GM19397 (cell line): ENCODE data around the gene METTL16.
"Not testable (repeated sequence)": the region's sequence is repeated elsewhere in the genome, so short reads cannot be mapped to it uniquely, and the experiment has no call there.

ENCODE experiments used
- ATAC-seq: cut with Tn5 transposase; IDR thresholded peaks from one replicate; pipeline ENCODE4 v1.9.1; 2021; ENCODE audit warnings: mild to moderate bottlenecking, moderate library complexity; ENCODE audit not compliant: unreplicated experiment

METTL16 gene

GRCh38 chr17:2453866-2454265, 57.8 kb downstream of the METTL16 start:
- ATAC-seq: no peak

DNA sequence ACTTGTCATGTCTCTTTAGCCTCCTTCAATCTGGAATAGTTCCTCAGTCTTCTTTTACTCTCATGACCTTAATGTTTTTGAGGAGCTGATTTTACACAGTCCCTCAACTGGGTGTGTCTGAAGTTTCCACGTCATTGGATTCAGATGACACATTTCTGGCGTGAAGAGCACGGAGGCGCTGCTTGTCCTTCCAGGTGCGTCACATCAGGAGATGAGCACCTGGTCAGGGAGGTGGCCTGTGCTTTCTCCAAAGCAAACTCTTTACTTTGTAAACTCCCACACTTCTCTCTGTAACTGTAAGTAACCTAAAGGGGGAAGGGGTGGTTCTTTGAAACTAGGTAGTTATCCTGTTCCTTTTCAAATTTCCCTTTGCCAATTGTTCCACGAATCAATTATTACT, 58.4 kb downstream of the METTL16 start:
- no peak for ATAC-seq

DNA sequence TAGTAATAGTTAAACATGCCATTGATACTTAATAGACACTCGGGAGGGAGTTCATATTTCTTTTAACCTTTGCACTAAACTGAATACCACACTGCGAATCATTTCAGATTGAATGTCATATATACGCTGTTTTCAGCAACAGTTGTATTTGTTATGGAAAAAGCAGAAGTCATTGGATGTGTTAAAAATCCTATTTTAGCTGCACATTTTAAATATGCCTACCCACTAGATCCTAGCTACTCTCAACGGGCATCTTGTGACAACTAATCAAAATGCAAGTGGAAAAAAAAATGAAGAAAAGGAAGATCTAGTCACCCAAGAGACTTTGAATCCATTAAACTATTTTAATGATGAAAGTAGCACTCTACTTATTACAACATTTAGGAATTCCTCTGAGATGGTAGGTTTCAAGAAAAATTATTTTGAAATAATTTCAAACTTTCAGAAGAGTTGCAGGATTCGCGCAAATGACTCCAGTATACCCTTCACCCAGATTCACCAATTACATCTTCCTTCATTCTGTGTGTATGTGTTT, 59.4 kb downstream of the METTL16 start:
- ATAC-seq: no peak

DNA sequence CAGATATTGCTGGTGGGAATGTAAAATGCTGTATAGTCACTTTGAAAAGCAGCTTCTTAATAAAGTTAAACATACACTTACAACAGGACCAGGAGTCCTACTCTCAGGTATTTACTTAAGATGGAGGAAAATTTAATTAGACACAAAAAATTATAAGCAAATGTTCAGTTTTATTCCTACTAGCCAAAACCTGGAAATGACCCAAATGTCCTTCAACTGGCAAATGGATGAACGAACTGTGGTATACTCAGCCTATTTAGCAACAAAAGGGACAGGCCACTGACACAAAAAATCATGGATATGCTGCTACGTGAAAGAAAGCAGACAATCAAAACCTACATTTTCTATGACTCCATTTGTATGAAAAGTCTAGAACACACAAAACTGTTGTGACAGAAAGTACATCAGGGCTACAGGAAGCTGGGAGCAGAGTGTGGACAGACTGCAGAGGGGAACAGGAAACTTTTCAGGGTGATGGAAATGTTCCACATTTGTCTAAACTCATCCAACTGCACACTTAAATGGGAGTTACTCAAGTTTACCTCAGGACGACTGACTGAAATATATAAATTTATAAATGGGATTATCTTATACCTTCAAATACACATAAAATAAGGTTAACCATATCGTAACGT, 61.6 kb downstream of the METTL16 start:
- ATAC-seq: no peak

GRCh38 chr17:2449486-2449885, 62.2 kb downstream of the METTL16 start:
- ATAC-seq: no peak

- ATAC-seq: not testable (repeated sequence)
These were observed 64.2 kb downstream of the METTL16 start for GRCh38 chr17:2447479-2447878.

- ATAC-seq: no peak
These were observed 66.0 kb downstream of the METTL16 start for GRCh38 chr17:2445638-2446037.

DNA sequence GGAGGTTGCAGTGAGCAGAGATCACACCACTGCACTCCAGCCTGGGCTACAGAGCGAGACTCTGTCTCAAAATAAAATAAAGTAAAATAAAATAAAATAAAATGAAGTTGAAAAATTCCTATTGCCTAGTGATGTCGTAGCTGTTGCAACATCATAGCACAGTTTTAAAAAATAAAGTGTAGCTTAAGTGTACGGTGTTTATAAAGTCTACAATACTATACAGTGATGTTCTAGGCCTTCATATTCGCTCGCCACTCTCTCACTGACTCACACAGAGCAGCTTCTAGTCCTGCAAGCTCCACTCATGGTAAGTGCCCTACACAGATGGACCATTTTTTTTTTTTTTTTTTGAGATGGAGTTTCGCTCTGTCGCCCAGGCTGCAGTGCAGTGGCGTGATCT, 67.3 kb downstream of the METTL16 start:
- ATAC-seq: no peak

DNA sequence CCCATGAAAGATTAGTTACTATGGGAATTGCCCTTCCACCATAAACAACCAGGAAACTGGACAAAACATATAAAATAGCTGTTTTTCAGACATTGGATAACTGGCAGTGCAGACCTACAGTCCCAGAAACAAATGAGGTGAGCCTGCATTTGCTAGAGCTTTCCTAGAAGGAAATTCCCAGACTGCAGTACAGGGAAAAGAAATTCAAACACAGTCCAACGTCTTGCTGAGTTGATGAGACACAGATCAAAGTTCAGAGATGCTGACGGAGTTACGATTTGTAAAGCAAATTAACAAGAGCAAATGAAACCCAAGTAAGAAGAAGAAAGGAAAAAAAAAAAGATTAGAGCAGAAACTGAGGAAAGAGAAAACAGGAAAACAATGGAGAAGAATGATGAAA, 69.5 kb downstream of the METTL16 start:
- no peak for ATAC-seq

DNA sequence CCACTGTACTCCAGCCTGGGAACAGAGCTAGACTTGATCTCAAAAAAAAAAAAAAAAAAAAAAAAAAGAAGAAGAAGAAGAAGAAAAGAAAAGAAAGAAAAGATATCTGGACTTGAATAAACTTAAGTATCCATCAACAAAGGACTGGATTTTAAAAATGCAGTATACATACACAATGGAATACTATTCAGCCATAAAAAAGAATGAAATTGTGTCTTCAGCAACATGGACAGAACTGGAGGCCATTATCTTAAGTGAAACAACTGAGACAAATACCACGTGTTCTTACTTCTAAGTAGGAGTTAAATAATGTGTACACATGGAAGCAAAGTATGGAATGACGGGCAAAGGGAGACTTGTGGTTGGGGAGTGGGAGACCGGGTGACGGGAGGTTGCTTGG, 70.8 kb downstream of the METTL16 start:
- no peak for ATAC-seq

DNA sequence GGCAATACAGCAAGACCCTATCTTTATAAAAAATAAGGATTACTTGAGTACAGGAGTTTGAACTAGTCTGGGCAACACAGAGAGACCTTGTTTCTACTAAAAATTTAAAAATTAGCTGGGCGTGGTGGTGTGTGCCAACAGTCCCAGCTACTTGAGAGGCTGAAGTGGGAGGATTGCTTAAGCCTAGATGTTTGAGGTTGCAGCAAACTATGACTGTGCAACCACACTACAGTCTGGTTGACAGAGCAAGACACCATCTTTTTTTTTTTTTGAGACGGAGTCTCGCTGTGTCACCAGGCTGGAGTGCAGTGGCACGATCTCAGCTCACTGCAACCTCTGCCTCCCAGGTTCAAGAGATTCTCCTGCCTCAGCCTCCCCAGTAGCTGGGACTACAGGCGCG, 71.7 kb downstream of the METTL16 start:
- ATAC-seq: not testable (repeated sequence)

- ATAC-seq: no peak
These were observed 72.9 kb downstream of the METTL16 start for GRCh38 chr17:2438823-2439222.

DNA sequence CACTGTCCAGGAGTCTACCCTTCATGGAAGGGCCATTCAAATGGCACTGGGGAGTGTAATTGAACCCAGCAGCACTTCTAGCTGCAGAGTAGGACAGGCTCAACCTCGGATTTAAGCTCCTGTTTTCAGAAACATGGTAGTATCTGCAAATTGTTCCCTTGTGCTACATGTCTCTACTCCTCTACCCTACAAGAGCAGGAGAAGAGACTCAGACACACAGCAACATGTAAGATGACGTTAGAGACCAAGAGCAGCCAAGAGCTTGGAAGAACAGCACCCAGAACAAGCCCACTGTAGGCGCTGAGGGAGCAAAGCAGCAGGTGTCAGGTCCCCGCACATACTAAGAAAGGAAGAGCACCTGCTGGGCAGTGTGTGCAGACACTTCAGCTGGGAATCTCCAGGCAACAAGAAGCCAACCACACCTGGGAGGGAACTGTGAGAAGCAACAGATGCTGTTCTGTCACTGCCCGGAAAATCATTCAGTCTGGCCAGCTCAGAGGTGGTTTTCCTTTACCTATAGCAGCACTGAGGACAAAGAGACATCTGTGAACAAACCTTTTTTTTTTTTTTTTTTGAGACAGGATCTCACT, 75.3 kb downstream of the METTL16 start:
- ATAC-seq: no peak

DNA sequence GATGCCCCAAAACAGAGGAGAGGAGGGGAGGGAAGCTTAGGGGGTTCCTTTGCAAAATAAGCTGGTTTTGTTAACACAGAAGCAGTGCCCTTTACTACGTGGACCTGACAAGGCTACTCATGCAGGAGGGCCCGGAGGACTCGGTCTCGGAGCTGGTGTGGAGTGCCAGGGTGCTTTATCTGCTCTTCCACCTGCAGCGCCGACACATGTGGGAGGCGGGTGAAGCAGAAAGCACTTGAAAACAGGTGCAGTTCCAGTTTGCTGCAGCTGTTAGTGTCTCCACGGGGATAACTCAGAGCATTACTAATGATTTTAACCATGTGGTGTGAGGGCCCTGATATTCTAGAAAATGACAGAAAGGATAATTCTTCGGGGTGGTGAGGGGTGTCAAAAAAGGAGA, 75.8 kb downstream of the METTL16 start:
- ATAC-seq: no peak

DNA sequence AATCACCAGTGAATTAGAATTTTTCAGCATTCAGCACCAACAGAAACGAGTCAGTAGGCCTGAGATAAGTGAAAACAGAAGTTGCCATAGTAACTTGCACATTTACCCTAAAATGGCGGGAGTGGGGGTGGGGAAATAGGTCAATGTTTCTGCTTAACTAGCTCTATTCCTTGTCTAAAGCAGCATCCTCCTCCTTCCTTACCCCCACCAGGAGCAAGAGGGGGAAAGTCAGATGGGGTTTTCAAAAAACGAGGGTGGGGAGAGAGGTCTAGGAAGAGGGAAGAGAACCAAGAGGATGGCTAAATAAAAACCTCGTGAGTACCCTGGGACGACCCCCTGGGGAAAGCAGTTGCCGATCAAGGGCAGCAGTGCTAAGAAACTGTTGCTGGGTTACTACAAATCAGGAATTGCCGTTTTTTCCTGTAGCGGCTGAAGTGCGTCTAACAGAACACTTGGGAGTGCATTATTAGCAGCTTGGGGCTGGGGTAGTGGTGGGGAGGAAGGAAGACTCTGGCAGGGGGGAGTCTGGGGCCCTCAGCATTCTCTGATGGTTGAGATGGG, 76.4 kb downstream of the METTL16 start:
- ATAC-seq: no peak

GRCh38 chr17:2433696-2434095, 78.0 kb downstream of the METTL16 start:
- ATAC-seq: no peak

- no peak for ATAC-seq
These were observed 83.8 kb downstream of the METTL16 start for GRCh38 chr17:2427910-2428309.

DNA sequence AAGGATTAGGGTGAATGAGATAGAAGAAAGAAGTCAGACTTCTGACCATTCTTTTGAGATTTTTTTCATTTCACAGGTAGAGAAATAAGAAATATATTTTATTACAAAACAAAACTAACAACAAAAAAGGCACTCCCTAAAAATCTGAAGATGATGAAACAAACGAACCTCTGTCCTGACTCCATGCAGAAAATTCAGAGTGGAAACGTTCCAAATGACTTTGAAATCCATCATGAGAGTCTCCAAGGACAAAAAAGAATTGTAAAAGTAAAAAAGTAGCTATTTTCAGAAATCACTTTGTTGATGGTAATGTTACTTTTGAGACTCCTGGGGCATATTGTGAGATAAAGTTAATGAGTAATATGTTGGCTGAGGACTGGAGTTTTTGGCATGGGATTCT, 84.5 kb downstream of the METTL16 start:
- no peak for ATAC-seq

GRCh38 chr17:2423271-2423670, 88.4 kb downstream of the METTL16 start:
- no peak for ATAC-seq

DNA sequence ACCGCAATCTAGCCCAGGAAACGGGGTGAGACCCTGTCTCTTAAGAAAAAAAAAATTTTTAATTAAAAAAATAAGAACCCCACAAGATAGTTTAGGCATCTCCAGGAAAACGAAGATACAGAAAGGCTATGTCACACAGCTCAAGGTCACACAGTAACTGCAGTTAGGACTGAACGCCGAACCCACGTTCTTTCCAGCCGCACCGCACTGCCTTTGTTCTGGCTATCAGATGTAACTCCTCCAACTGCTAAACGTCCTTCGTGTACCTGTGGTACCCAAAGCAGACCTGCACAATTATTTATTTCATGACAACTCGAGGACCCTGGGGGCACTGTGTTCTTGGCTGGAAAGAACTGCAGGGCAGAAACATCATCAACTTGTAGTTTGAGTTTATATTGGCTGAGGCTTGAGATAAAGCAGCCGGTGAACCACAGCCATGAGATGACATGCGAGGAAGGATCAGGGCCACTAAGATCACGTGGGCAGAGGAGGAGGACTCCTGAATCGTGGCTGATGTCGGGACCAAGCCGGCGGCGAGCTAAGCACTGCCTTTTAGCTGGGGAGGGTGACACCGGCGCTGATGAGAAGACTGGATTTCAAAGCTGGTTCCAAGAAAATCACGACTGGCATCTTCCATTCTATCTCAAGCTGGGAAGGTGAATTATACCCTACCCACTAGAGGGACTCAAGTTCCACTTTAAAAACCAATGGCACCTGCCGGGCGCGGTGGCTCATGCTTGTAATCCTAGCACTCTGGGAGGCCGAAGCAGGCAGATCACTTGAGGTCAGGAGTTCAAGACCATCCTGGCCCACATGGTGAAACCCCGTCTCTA, 90.2 kb downstream of the METTL16 start:
- no peak for ATAC-seq

- no peak for ATAC-seq
These were observed 91.5 kb downstream of the METTL16 start for GRCh38 chr17:2420176-2420575.

DNA sequence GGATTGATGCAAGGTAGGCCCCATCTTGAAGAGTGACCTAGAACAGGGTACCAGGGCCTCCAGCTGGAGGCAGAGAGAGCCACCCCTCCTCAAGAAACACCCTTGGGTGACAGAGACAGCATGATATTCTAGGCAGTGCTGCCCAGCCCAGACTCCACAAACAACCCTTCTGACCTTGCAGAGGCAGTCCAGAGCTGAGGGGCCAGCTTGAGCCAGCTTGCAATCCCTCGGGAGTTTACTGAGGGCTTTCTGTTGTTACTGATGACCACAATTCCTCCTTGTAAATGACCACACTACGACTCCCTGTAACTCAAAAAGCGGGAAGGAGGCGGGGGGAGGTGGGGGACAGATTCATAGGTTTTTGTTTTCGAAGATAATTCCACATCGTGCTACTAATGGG, 92.2 kb downstream of the METTL16 start:
- ATAC-seq: no peak
